PC-9 (cell line): ENCODE data around the gene TSPEAR.

Experiments used
- EZH2 ChIP-seq: fragments of 200-600 bp; sonication (generic); IDR thresholded peaks from 2 replicates; pipeline ENCODE4 v1.8.0; 2017; ENCODE audit warnings: antibody characterized with exemption, low read depth
- TF ChIP-seq, protein P1 (sequence below): fragments of 200-600 bp; sonication (generic); conservative IDR thresholded peaks from 2 replicates; pipeline ENCODE4 v1.6.1; 2017; ENCODE audit warnings: mixed run types, antibody characterized with exemption, mild to moderate bottlenecking, moderate library complexity

DNA sequence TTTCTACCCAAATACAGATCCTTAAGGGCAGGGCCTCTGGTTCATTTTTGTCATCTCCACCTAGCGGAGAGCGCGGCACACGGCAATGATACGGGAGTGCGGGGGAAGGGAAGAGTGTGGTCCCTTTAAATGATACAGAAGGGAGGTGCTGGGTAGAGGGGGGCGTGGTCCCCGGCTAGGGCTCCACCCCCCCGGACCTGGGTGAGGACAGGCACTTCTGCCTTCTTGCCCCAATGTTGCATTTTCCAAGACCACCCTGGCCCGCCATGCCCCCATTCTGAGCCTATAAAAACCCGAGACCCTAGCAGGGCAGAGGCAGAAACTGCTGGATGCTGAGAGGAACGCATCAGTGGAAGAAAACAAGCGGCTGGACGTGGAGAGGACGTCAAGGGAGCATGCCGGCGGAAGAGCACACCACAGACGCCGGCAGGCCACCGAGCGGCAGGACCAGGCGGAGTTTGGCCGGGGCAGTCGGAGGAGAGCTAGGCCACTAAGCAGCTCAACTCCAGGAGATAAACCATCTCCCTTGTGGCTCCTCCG lies 226.0 kb downstream of the TSPEAR start:
- TF ChIP-seq, protein P1, sequence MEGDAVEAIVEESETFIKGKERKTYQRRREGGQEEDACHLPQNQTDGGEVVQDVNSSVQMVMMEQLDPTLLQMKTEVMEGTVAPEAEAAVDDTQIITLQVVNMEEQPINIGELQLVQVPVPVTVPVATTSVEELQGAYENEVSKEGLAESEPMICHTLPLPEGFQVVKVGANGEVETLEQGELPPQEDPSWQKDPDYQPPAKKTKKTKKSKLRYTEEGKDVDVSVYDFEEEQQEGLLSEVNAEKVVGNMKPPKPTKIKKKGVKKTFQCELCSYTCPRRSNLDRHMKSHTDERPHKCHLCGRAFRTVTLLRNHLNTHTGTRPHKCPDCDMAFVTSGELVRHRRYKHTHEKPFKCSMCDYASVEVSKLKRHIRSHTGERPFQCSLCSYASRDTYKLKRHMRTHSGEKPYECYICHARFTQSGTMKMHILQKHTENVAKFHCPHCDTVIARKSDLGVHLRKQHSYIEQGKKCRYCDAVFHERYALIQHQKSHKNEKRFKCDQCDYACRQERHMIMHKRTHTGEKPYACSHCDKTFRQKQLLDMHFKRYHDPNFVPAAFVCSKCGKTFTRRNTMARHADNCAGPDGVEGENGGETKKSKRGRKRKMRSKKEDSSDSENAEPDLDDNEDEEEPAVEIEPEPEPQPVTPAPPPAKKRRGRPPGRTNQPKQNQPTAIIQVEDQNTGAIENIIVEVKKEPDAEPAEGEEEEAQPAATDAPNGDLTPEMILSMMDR, result no peak
- no peak for TF ChIP-seq EZH2
